ENCODE results near the gene CDC45. TPM values are rescaled to one million over a fixed set of nuclear protein-coding genes. Genes with fewer than 3 reads are reported as not detected.

Gene CDC45
- total and polyA plus RNA-seq, 2 of the 13 experiments (the other 11 are each of a cell fraction or from before 2014, with no cell fraction given) = 14.4 to 36.3 TPM

DNA sequence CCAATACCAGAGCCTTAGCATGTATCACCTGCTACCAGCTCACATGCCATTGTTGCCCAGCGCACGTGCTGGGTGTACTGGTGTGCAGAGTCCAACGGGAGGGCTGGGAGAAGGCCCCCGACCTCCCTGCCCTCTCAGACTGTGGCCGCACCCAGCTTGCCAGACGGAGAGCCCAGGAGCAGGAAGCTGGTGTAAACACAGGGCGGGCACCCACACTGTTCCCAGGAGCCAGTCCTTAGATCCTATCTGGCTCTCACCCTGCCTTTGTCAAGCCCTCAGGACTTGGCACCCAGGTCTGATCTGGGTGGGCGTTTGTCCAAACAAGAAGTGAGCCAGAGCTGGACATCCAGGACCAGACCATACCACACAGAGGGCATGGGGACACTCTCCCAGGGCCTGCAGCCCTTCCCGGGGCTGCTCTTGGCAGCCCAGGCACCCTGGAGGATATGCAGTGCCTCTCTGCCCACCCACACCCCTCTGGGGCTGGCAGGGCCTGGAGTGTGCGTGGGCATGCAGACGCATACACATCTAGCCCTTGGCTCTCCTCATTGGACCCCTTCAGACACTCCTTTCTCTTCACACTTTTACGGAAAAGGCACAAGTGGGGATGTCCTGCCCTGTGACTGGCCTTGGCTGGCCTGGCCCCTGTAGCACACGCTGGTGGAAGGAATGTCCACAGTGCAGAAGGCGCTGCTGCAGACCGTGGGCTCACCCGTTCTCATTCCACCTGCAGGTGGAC is 64.4 kb downstream of the CDC45 start (continued):
- TF ChIP-seq, protein P1, sequence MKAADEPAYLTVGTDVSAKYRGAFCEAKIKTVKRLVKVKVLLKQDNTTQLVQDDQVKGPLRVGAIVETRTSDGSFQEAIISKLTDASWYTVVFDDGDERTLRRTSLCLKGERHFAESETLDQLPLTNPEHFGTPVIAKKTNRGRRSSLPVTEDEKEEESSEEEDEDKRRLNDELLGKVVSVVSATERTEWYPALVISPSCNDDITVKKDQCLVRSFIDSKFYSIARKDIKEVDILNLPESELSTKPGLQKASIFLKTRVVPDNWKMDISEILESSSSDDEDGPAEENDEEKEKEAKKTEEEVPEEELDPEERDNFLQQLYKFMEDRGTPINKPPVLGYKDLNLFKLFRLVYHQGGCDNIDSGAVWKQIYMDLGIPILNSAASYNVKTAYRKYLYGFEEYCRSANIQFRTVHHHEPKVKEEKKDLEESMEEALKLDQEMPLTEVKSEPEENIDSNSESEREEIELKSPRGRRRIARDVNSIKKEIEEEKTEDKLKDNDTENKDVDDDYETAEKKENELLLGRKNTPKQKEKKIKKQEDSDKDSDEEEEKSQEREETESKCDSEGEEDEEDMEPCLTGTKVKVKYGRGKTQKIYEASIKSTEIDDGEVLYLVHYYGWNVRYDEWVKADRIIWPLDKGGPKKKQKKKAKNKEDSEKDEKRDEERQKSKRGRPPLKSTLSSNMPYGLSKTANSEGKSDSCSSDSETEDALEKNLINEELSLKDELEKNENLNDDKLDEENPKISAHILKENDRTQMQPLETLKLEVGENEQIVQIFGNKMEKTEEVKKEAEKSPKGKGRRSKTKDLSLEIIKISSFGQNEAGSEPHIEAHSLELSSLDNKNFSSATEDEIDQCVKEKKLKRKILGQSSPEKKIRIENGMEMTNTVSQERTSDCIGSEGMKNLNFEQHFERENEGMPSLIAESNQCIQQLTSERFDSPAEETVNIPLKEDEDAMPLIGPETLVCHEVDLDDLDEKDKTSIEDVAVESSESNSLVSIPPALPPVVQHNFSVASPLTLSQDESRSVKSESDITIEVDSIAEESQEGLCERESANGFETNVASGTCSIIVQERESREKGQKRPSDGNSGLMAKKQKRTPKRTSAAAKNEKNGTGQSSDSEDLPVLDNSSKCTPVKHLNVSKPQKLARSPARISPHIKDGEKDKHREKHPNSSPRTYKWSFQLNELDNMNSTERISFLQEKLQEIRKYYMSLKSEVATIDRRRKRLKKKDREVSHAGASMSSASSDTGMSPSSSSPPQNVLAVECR (CRISPR knock-in tag; IDR thresholded peaks at IDR 0.05; ENCODE audit: borderline replicate concordance) = peak; percentile 27; the same call in 1 of the 2 replicates
- TF ChIP-seq, protein P2, sequence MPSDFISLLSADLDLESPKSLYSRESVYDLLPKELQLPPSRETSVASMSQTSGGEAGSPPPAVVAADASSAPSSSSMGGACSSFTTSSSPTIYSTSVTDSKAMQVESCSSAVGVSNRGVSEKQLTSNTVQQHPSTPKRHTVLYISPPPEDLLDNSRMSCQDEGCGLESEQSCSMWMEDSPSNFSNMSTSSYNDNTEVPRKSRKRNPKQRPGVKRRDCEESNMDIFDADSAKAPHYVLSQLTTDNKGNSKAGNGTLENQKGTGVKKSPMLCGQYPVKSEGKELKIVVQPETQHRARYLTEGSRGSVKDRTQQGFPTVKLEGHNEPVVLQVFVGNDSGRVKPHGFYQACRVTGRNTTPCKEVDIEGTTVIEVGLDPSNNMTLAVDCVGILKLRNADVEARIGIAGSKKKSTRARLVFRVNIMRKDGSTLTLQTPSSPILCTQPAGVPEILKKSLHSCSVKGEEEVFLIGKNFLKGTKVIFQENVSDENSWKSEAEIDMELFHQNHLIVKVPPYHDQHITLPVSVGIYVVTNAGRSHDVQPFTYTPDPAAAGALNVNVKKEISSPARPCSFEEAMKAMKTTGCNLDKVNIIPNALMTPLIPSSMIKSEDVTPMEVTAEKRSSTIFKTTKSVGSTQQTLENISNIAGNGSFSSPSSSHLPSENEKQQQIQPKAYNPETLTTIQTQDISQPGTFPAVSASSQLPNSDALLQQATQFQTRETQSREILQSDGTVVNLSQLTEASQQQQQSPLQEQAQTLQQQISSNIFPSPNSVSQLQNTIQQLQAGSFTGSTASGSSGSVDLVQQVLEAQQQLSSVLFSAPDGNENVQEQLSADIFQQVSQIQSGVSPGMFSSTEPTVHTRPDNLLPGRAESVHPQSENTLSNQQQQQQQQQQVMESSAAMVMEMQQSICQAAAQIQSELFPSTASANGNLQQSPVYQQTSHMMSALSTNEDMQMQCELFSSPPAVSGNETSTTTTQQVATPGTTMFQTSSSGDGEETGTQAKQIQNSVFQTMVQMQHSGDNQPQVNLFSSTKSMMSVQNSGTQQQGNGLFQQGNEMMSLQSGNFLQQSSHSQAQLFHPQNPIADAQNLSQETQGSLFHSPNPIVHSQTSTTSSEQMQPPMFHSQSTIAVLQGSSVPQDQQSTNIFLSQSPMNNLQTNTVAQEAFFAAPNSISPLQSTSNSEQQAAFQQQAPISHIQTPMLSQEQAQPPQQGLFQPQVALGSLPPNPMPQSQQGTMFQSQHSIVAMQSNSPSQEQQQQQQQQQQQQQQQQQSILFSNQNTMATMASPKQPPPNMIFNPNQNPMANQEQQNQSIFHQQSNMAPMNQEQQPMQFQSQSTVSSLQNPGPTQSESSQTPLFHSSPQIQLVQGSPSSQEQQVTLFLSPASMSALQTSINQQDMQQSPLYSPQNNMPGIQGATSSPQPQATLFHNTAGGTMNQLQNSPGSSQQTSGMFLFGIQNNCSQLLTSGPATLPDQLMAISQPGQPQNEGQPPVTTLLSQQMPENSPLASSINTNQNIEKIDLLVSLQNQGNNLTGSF (CRISPR knock-in tag; IDR thresholded peaks at IDR 0.05) = peak; percentile 66; the same call in 1 of the 2 replicates
- TF ChIP-seq ZNF12 (CRISPR knock-in tag; IDR thresholded peaks at IDR 0.05) (0 out of 2 replicates have a peak, but pooled peaks have one; percentile 47), CCDC6 (CRISPR knock-in tag; IDR thresholded peaks at IDR 0.05) (peak; percentile 48; the same call in 1 of the 2 replicates), ZNF891 (CRISPR knock-in tag; IDR thresholded peaks at IDR 0.05) (0 out of 2 replicates have a peak, but pooled peaks have one; percentile 9), FOSL2 (CRISPR knock-in tag; IDR thresholded peaks at IDR 0.05) (peak; percentile 52), ZNF850 (CRISPR knock-in tag; conservative IDR thresholded peaks at IDR 0.05) (no peak), TGIF2 (CRISPR knock-in tag; IDR thresholded peaks at IDR 0.05) (peak; percentile 24; the same call in 1 of the 2 replicates), EP300 (IDR thresholded peaks at IDR 0.05; ENCODE audit: low read depth in 2 of 2, low read length in 2 of 2) (no peak), EP300 (CRISPR knock-in tag; IDR thresholded peaks at IDR 0.05; ENCODE audit: borderline replicate concordance) (peak; percentile 70; the same call in 1 of the 2 replicates), PITX1 (CRISPR knock-in tag; IDR thresholded peaks at IDR 0.05) (peak; percentile 30; the same call in 1 of the 2 replicates)
- TF ChIP-seq, protein P3, sequence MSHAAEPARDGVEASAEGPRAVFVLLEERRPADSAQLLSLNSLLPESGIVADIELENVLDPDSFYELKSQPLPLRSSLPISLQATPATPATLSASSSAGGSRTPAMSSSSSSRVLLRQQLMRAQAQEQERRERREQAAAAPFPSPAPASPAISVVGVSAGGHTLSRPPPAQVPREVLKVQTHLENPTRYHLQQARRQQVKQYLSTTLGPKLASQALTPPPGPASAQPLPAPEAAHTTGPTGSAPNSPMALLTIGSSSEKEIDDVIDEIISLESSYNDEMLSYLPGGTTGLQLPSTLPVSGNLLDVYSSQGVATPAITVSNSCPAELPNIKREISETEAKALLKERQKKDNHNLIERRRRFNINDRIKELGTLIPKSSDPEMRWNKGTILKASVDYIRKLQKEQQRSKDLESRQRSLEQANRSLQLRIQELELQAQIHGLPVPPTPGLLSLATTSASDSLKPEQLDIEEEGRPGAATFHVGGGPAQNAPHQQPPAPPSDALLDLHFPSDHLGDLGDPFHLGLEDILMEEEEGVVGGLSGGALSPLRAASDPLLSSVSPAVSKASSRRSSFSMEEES (CRISPR knock-in tag; IDR thresholded peaks at IDR 0.05) = peak; percentile 53; the same call in 1 of the 2 replicates
- TF ChIP-seq, protein P4, sequence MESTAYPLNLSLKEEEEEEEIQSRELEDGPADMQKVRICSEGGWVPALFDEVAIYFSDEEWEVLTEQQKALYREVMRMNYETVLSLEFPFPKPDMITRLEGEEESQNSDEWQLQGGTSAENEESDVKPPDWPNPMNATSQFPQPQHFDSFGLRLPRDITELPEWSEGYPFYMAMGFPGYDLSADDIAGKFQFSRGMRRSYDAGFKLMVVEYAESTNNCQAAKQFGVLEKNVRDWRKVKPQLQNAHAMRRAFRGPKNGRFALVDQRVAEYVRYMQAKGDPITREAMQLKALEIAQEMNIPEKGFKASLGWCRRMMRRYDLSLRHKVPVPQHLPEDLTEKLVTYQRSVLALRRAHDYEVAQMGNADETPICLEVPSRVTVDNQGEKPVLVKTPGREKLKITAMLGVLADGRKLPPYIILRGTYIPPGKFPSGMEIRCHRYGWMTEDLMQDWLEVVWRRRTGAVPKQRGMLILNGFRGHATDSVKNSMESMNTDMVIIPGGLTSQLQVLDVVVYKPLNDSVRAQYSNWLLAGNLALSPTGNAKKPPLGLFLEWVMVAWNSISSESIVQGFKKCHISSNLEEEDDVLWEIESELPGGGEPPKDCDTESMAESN (CRISPR knock-in tag; conservative IDR thresholded peaks at IDR 0.05) = 0 out of 2 replicates have a peak, but pooled peaks have one; percentile 65
- TF ChIP-seq, protein P5, sequence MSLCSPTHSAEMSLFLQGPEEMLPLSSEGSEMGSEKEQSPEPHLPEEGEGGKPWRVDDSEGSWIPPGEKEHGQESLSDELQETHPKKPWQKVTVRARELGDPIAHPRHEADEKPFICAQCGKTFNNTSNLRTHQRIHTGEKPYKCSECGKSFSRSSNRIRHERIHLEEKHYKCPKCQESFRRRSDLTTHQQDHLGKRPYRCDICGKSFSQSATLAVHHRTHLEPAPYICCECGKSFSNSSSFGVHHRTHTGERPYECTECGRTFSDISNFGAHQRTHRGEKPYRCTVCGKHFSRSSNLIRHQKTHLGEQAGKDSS (CRISPR knock-in tag; IDR thresholded peaks at IDR 0.05; ENCODE audit: borderline replicate concordance, low read depth) = no peak

Measured in HepG2 (cell line).